Limb (tissue), 2 donors: ENCODE measurements around the gene HOXA1.
"Not testable (repeated sequence)": the region's sequence is repeated elsewhere in the genome, so short reads cannot be mapped to it uniquely, and the experiment has no call there.

Experiments
- DNase-seq, 2 donors: peaks; one replicate each; pipeline ENCODE4 v3.0.0-alpha.2; 2016; ENCODE audit errors: extremely low spot score in 2 of 2

The HOXA1 gene

DNA sequence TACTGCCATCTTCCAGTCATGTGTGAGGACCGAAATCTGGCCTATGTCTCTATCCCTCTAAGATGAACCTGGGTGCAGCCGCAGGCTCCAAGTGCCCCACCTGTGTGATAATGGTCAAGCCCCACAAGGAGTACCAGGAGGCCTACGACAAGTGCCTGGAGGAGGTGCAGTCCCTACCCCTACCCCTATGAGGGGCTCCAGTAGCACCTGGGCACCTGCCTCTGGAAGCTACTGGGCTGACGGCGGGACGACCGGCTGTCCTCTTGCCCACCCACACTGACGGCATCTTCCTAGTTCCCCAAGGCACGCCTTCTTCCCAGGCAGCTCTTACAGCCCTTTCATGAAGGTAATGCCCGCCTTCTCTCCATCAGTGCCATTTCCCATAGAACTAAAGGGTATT, 47.4 kb downstream of the HOXA1 start:
- DNase-seq = no peak

GRCh38 chr7:27046854-27047549, 48.8 kb downstream of the HOXA1 start:
- no peak for DNase-seq

DNA sequence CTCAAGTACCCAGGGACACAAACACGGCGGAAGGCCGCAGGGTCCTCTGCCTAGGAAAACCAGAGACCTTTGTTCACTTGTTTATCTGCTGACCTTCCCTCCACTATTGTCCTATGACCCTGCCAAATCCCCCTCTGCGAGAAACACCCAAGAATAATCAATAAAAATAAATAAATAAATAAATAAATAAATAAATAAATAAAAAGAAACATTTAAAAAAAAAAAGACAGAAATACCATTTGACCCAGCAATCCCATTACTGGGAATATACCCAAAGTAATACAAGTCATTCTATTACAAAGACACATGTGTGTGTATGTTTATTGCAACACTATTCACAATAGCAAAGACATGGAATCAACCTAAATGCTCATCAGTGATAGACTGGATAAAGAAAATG, 49.8 kb downstream of the HOXA1 start:
- DNase-seq = not testable (repeated sequence)

- DNase-seq = not testable (repeated sequence)
These were observed 50.7 kb downstream of the HOXA1 start for GRCh38 chr7:27045066-27045465.
